ENCODE results near the gene FFAR1. TPM values are rescaled to one million over a fixed set of nuclear protein-coding genes. Genes with fewer than 3 reads are reported as not detected.
A peak's percentile ranks its signal among the peaks of the same experiment; 100 is the strongest.

Gene FFAR1
- total RNA-seq, 1 donor from 2014 or later: 0.74 TPM

- Mint-ChIP-seq H3K27ac (no peak overlapping the region), H3K27me3 (no peaks in the 10 kb centered on the region), H3K4me3 (ENCODE audit: low read depth) (no peak overlapping the region), H3K4me1 (ENCODE audit: low read depth) (peaks cover 15% of the 10 kb centered on the region), H3K36me3 (ENCODE audit: insufficient read depth) (no peaks in the 10 kb centered on the region), H3K9me3 (ENCODE audit: low read depth) (no peaks in the 10 kb centered on the region)
- no peak for TF ChIP-seq CTCF (IDR thresholded peaks at IDR 0.05; ENCODE audit: unreplicated experiment)
- no peak for DNase-seq (ENCODE audit: low spot score, unreplicated experiment)
Measured at GRCh38 chr19:35314858-35315470, 32.7 kb upstream of the FFAR1 start.

- Mint-ChIP-seq H3K4me3 (ENCODE audit: low read depth) (no peak overlapping the region), H3K27ac (peak overlapping the region; percentile 62), H3K36me3 (ENCODE audit: insufficient read depth) (no peaks in the 10 kb centered on the region), H3K4me1 (ENCODE audit: low read depth) (peaks cover 9% of the 10 kb centered on the region), H3K9me3 (ENCODE audit: low read depth) (no peaks in the 10 kb centered on the region), H3K27me3 (no peaks in the 10 kb centered on the region)
- no peak for DNase-seq (ENCODE audit: low spot score, unreplicated experiment)
- TF ChIP-seq CTCF (IDR thresholded peaks at IDR 0.05; ENCODE audit: unreplicated experiment): no peak
Measured at GRCh38 chr19:35315883-35316282, 31.8 kb upstream of the FFAR1 start.

GRCh38 chr19:35316560-35316959 lies 31.1 kb upstream of the FFAR1 start:
- Mint-ChIP-seq H3K4me1 (ENCODE audit: low read depth) (peaks cover 7% of the 10 kb centered on the region), H3K4me3 (ENCODE audit: low read depth) (no peak overlapping the region), H3K27me3 (no peaks in the 10 kb centered on the region), H3K27ac (peak overlapping the region; percentile 69), H3K36me3 (ENCODE audit: insufficient read depth) (no peaks in the 10 kb centered on the region), H3K9me3 (ENCODE audit: low read depth) (no peaks in the 10 kb centered on the region)
- no peak for DNase-seq (ENCODE audit: low spot score, unreplicated experiment)
- no peak for TF ChIP-seq CTCF (IDR thresholded peaks at IDR 0.05; ENCODE audit: unreplicated experiment)

- H3K4me3 Mint-ChIP-seq (ENCODE audit: low read depth): no peak overlapping the region
- H3K4me1 Mint-ChIP-seq (ENCODE audit: low read depth): peaks cover 6% of the 10 kb centered on the region
- no peaks in the 10 kb centered on the region for H3K36me3 Mint-ChIP-seq (ENCODE audit: insufficient read depth)
- DNase-seq (ENCODE audit: low spot score, unreplicated experiment): no peak
- no peaks in the 10 kb centered on the region for H3K27me3 Mint-ChIP-seq
- no peak for TF ChIP-seq CTCF (IDR thresholded peaks at IDR 0.05; ENCODE audit: unreplicated experiment)
- no peak overlapping the region for H3K27ac Mint-ChIP-seq
- H3K9me3 Mint-ChIP-seq (ENCODE audit: low read depth): no peaks in the 10 kb centered on the region
Measured at GRCh38 chr19:35317464-35318043, 30.1 kb upstream of the FFAR1 start.

GRCh38 chr19:35318679-35319448 lies 28.8 kb upstream of the FFAR1 start:
- Mint-ChIP-seq H3K27ac (no peak overlapping the region), H3K36me3 (ENCODE audit: insufficient read depth) (no peaks in the 10 kb centered on the region), H3K27me3 (no peaks in the 10 kb centered on the region), H3K9me3 (ENCODE audit: low read depth) (no peaks in the 10 kb centered on the region), H3K4me3 (ENCODE audit: low read depth) (no peak overlapping the region), H3K4me1 (ENCODE audit: low read depth) (peaks cover 6% of the 10 kb centered on the region)
- no peak for DNase-seq (ENCODE audit: low spot score, unreplicated experiment)
- no peak for TF ChIP-seq CTCF (IDR thresholded peaks at IDR 0.05; ENCODE audit: unreplicated experiment)
